Posterior vena cava (tissue), 2 donors: ENCODE measurements around the gene KIAA1210. TPM values are rescaled to one million over a fixed set of nuclear protein-coding genes. Genes with fewer than 3 reads are reported as not detected.

Experiments used
- DNase-seq: peaks from one replicate; pipeline ENCODE4 v3.0.0-alpha.2; 2020; ENCODE audit warnings: low spot score
- intact Hi-C, 2 donors: fragments of 100-400 bp; cut with DNase I; formaldehyde crosslinking; loops; one replicate each; pipeline versions ENCODE4 v1.14.1 to v1.14.2; 2022 to 2023
- long read RNA-seq, 2 donors: library from polyadenylated mRNA; unstranded; transcript quantifications; one replicate each; pipeline ENCODE4 v2.0.0, GENCODE V29; 2020 to 2021
- total RNA-seq, 2 donors: library from RNA; stranded (reverse); fragmentation: NEBNext Ultra II Directional; extraction: Animal tissue kit (Norgen Biotek cat#: 25700); gene quantifications; one replicate each; pipeline ENCODE4 v1.2.1, GENCODE V29; 2021
- donor health status: DM: yes; HTN: yes; CAD: no.
- donor health status: DM: yes; HTN: yes; CAD: no.

Gene KIAA1210
- not detected for total RNA-seq
- long read RNA-seq, donor 1 = 0 reads
- long read RNA-seq, donor 2 = 0 reads

DNA sequence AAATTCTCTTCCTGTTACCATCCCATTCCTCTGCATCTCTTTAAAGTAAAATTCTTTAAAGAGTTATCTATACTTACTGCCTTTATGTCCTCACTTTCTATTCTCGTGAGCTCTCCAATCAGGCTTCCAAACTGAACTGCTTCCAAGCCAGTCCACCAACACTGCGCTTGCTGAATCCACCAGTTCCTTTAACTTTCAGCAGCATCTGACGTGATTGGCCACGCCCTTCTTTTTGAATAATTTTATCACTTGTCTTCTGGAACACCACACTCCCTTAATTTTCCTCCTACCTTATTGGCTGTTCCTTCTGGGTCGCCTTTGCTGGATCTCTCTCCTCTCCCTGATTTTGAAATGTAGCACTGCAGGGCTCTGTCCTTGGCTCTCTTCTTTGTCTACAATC lies at the start of gene KIAA1210:
Gene KIAA1210, minus strand, starts transcription at position 163 of the 400 bp plus-strand sequence. CDS start 4,170 bp downstream, outside the sequence.
- DNase-seq = no peak
- intact Hi-C loops = no loop called here

DNA sequence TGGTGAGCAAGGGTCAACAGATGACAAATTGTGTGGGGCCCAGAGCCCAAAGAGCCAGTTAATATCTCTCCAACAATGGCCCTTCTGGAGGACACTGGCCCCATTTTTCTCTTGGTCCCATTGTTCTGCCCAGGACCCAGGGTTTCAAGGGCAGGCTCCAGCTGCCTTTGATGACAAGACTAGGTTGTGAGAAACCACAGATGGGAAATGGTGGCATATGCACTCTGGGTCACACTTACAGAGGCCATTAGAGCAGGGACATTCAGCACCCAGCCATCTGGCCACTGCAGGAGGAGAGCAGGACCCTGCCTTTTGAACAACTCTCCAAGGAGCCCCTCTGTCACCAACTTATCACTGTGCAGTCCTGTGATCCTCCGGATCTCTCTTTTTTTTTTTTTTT lies 49.7 kb upstream of the KIAA1210 start:
- intact Hi-C loops = no loop called here
- DNase-seq = no peak

DNA sequence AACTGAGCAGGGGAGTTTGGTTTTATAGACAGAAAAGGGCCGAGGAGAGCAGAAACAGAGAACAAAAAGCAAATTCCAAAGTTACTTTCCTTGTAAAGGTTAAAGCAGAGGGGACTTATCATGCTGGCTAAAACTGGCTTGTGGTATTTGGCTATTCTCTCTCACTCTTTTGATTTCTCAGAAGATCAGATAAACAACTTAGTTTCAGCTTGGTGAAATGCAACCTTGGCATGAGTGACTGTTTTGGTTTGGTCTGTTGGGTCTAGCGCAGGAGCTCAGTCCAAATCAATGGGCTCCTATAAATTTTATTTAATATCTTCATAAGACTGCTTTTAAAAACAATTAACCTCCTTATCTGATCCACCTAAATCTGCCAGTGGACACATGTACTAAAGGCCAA lies 47.3 kb upstream of the KIAA1210 start:
- intact Hi-C loops = no loop called here
- DNase-seq = no peak

DNA sequence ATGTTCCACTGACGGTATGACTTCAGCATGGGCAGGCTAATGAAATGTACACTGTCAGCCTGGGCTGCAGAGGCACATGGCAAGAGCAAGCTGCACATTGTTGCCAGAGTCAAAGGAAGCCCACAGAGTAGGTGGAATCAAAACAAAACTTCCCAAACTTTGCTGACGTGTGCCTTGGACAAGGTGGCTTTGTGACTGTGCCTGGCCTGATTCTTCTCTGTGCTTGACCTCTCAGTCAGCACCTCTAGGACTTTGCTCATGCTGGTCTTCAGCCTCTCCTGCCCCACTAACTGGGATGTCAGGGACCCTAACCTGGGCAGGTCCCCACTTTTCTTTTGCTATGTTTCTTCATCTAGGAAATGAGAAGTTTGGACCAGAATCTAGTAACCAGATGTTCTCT lies 40.5 kb upstream of the KIAA1210 start:
- no peak for DNase-seq
- intact Hi-C loops = no loop called here

DNA sequence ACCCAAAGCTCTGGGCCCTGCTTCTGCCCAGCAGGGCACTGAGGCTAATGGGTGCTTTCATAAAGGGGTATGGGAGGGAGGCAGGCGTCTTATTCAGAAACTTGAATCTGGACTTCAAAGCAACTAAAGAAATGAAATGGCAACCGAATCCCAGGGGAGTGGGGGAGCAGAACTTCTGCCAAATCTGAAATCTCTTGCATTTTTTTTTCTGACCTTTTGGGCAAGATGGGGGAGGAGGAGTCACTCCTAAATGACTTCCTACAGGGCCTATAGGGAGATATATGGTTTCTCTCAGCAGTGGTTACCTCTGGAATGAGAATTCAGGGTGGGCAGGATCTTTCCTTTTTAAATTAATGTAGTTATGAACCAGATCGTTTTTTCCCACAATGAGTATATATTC lies 30.6 kb upstream of the KIAA1210 start:
- DNase-seq = no peak
- intact Hi-C loops = no loop called here

DNA sequence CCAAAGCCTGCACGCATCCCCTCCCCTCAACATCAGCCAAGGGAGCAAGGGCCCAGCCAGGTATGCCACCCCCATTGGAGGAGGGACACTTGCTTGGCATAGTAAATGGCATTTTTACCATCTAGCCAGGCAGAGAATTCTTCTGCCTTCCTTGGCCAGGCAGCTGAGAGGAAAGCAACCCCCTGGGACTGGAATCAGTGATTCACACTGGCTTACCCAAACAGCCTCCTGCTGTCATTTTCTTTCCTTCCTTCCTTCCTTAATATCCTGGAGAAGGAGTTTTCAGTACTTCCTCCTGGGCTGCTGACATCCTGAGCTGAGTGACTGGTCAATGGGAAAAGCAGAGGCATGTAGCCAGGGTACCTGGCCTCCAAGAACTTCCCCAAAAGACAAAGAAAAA lies 28.6 kb upstream of the KIAA1210 start:
- intact Hi-C loops = no loop called here
- no peak for DNase-seq

DNA sequence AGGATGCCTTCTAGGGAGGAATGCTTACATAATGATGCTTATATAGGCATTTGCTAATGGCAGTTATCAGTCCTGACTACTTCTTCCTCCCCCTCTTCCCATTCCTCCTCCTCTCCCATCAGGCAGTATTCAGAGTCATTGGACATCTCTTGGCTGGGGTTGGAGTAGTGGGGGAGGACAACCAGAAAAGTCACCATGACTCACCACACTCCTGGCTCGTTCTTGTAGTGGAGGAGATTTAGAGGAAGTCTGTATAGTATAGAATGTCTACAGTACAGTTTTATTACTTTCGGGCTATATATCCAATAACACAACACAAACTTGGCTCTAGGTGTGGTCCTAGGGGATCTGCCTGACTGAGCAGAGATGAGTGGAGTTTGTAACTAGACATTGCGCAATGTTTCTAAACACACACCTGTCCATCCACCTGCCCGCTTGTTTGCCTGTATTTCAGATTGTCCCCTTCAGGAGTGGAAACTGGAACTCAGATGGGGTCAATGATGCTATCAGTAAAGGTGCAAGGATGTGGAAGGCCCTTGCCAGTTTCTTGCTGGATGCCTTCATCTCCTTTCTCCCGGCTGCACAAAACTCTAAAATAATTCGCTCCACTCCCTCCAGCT lies 27.9 kb upstream of the KIAA1210 start:
- DNase-seq = no peak
- intact Hi-C loops = no loop called here

DNA sequence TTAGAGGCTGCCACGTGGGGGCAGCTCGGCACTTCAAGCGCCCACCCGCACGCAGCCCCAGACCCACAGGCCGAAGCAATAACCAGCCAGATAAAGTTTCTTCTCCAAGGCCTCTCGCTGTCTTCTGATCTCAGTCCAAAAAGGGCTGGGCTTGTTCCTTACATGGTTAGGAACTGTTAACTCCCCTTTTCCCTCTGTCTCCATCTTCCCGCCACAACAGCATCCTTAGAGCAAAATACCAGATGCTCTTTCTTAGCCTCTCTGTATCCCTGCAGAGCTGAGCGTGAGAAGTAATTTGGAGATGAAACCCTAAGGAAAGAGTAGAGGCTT lies 23.4 kb upstream of the KIAA1210 start:
- intact Hi-C loops = no loop called here
- no peak for DNase-seq

DNA sequence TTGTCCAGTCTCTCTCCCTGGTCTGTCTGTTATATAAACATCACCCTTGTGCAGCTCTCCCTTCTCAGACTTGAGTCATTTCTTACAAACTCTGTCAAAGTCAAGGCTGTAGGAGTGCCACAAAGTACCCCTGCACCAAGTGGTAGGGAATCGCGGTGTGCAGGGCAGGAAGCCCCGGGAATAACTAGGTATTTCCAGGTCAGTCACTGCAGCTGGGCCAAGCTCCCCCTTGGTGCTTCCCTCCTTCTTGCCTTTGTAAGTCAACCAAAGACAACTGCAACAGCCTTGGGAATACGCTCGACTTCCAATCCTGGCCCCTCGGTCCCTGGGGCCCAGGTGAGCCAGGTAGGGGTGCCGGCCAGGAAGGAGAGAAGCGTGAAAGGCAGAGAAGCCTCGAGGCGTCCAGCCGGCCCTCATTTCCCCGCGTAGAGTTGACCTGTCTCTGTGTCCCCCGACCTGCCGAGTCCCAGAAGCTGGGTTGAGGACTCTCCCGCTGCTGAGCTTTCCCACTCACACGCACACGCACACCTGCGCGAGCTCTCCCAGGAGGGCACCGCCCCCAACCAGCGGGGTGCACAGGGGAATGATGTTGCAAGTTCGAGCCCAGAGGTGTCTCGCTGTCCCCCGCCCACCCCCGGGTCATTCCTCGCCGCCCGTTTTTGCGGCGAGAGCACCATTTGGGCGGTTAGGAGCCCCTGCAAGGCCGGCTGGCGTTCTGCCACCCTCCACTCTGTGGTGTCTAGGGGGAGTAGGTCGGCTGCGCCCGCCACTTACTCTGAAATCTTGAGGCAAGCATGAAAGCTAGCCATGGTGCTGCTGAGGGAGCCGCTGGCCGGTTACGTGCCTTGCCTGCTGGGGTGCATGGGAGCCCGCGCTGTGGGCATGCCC lies 22.8 kb upstream of the KIAA1210 start:
- no peak for DNase-seq
- intact Hi-C loops = no loop called here

DNA sequence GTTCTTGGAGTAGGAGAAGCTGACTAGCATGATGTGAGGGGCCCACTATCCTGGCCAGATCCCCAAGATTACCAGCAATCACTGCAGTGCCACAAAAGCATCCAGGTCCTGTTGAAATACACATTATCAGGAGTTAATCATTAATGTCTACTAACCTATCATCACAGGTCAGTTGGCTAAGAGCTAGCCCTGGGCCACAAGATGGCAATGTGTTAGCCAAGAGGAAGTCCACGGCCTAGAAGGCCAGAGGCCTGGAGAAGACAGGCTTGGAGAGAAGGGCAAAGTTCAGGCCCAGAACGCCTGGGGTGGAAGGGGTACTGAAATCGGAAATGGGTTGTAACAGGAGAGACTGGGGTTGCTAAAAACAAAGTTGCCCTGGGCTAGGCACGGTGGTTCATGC lies 19.9 kb upstream of the KIAA1210 start:
- intact Hi-C loops = no loop called here
- DNase-seq = no peak

DNA sequence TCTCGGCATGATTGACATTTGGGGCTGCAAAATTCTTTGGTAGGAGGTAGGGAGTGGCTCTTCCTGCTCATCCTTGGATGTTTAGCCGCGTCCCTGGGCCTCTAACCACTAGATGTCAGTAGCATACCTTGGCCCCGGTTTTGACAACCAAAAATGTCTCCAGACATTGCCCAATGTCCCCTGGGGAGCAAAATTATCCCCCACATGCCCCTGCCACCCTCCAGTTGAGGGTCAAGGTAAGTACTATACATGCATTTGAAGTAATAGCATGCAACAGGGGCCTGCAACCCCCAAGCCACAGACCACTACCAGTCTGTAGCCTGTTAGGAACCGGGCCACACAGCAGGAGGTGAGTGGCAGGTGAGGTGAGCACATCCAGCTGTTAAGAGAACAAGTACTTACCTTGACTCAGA lies 17.6 kb upstream of the KIAA1210 start:
- no peak for DNase-seq
- intact Hi-C loops = no loop called here

DNA sequence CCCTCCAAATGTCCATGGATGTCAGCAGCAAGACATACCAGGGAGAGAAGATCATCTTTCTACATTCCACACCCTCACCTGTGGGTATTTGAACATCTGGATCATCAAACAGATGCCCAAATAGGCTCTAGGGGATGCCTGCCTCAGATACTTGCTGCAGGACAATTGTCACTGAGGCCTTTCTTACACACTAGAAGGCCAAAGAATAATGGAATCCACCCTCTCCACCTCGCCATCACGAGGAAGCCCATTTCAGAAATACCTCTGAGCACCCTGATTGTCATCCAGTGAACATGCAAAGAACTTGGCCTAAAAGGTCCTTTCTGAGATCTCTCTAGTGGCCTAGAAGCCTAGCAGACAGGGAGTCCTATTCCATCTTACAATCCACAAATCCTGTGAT lies 6.9 kb upstream of the KIAA1210 start:
- no peak for DNase-seq
- intact Hi-C loops = no loop called here

DNA sequence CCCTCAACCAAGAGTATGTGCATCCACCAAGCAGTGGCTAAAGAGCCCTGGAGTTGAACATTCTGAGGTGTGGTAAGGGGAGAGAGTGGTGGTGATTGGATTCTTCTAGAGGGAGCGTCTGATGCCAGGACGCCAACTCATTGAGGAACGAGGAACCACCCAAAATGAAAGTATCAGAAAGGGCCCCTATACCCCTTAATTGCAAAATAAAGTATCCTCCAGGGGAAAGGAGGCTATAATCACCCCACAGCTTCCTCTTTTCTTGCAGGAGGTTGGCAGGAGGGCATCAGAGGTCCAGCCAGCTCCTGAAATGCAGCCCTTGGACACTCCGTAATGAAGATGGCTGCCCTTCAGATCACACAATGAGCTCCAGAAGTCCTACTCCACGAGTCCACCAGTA lies 5.3 kb upstream of the KIAA1210 start:
- intact Hi-C loops = no loop called here
- no peak for DNase-seq

DNA sequence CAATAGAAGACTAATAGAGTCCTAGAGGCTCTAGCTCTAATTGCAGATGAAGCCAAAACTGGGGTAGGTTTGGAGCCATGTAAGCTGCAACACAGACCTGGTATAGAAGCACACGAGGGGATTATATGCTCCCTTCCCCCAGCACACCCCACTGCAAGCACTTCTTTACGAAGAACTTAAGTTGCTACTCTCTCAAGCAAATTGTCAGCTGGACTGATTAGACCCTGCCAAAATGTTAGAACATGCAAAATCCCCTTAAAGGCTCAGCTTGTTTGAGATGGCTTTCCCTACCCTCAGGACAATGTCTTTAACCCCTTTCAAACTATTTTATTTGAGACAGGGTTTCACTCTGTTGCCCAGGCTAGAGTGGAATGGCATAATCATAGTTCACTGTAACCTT lies 4.7 kb upstream of the KIAA1210 start:
- no peak for DNase-seq
- intact Hi-C loops = no loop called here

DNA sequence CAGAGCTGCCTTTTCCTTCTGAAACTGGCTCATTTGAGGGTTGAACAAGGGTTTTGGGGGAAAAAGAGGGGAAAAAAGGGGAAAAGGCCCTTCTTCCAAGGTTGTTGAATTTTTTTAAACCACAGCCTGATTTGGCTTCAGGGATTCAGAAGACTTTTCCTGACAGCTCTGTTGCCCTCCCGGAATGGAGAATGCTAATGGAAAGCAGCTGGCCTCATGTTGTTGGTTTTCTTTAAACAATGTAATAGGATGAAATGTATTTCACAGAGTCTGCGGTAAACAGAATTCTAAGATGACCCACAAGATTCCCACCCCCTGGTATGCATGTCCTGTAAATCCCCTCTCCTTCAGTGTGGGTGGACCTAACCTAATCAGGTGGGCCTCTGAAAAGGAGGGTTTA lies 3.3 kb upstream of the KIAA1210 start:
- DNase-seq = no peak
- intact Hi-C loops = no loop called here

DNA sequence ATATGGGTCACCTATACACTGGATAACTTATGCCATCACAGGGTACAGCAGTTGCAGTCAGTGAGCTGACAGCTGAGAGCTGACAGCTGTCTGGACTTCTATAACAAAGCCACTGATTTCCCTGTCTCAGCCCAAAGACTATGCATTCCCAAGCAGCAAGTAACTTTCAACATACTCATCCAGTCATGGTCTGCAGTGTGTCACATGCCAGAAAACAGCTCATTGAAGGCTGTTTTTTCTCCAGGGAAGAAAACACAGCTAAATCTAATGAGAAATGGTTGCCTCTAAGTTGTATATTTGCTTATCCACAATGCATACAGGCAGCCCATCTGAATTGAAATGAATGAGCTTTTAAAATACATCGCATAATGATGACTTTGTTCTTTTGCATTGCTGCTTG lies 6.3 kb downstream of the KIAA1210 start:
- DNase-seq = no peak
- intact Hi-C loops = no loop called here

DNA sequence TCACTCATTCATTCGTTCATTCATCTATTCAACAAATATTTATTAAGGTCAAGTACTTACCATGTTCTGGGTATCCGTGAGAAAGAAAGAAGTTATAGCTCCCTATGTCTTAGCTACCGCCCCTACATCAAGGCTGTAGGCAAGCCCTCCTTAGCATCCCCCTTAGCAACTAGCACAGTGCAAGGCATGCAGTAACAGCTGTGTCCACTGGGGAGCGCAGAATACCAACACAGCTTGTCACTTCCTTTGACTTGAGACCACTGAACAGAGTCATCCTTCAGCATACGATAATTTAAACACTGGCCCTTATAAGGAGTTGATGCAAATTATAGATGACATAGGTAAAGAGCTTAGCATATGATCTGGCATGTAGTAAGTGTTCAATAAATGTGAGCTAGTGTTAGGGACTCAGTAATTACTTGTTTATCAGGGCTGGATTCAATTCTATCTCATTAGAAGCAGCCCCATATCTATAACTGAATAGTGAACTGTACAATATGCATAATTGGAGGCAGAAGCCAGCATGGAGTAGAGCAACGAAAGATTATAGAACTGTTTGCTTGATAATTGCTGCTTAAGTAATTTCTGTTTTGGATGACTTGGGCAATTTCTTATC lies 8.7 kb downstream of the KIAA1210 start:
- no peak for DNase-seq
- intact Hi-C loops = no loop called here

DNA sequence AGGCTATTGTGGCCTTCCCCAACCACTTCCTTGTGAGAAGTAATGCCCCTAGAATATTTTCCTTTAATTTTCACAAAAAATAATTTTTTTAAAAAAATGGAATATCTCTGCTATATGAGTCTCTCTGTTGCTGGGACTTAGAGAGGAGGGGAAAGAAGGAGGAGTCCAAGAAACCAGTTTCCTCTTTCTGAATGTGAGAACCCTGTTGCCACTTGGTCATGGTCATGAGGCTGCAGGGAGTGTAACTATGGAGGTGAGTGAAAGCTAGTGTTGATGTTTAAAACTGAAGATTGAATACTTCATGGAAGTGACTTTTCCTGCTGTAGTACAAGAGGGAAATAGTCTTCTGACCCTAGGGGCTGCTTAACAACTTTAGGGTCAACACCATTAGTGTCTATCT lies 20.4 kb downstream of the KIAA1210 start:
- intact Hi-C loops = no loop called here
- no peak for DNase-seq

DNA sequence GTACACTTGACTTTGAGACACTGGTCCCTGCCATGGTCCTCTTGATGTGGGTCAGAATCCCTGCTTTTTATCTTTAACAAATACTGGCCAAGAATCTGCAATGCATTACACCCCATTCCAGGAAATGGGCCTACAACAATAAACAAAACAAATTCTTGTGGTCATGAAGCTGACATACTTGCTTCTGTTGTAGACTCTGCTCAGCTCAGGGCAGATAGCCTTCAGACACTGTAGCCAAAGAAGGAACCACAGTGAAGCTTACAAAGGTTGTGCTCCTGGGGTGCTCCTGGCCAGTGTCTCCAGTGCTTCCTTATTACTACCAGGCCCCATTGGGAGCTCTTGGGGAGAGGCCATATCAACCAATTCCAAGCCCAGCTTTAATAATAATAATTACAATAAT lies 21.8 kb downstream of the KIAA1210 start:
- no peak for DNase-seq
- intact Hi-C loops = no loop called here

DNA sequence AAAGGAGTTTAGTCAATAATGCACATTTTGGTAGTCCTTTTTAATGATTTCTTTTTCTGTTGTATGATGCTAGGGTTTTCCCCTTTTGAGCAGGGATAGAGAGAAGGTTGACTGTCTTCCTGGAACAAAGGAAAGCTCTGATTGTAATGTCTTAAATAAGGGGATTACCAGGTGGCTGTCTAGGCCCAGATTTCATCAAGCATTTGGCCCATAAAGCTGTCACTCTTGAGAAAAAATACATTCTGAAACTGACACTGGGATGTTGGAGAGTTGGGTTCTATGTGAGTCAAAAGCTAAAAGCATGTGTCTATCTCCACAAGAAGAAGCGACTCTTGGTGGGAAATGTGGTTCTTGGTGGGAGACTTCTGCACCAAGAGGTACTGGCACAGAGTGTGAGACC lies 26.4 kb downstream of the KIAA1210 start:
- intact Hi-C loops = no loop called here
- DNase-seq = no peak

DNA sequence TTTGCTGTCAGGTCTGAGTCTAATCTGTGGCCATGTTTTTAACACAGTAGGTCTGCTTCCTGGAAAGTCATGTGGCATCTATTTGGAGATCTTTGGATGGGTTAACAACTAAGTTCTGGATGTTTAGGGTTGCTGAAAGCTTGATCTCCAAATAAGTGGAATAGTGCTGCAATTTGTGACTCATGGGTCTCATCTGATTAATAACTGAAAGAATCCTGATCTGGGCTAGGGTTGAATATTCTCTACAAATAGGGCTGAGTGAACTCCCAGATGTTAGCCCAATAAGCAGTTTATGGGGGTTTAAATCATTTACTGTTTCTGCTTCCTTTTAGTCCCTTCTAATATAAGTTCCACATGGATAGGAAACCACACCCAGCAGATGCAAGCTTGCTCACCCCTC lies 31.7 kb downstream of the KIAA1210 start:
- intact Hi-C loops = no loop called here
- DNase-seq = no peak
